Lower leg skin (tissue), 3 donors: Measurements from ENCODE around the gene NCBP2L.

Experiments used
- CTCF ChIP-seq, 3 donors: fragments of 450-650 bp; IDR thresholded peaks; one replicate each; pipeline ENCODE4 v1.5.1; 2016; ENCODE audit warnings: antibody characterized with exemption in 3 of 3, mild to moderate bottlenecking in 3 of 3, moderate library complexity in 2 of 3
- POLR2A ChIP-seq, 2 donors: fragments of 450-650 bp; IDR thresholded peaks; one replicate each; pipeline ENCODE4 v1.6.1; 2016 to 2017; ENCODE audit warnings: antibody characterized with exemption in 2 of 2, mild to moderate bottlenecking in 1 of 2, moderate library complexity in 1 of 2

- TF ChIP-seq CTCF (IDR thresholded peaks at IDR 0.05), result no peak
- TF ChIP-seq POLR2A (IDR thresholded peaks at IDR 0.05), result no peak
Observed at GRCh38 chrX:107734646-107735045, 42.9 kb upstream of the NCBP2L start.
